Measurements from ENCODE around the gene FBN1.

The FBN1 gene

GRCh38 chr15:48645558-48646330 is at the start of gene FBN1:
Gene FBN1, minus strand, starts transcription at chr15:48645709. Its CDS starts 940 bp downstream, at chr15:48644769.
- no peak for DNase-seq

- DNase-seq: no peak
Measured at GRCh38 chr15:48693484-48693883, 48.0 kb upstream of the FBN1 start.

GRCh38 chr15:48688493-48688892 is 43.0 kb upstream of the FBN1 start:
- no peak for DNase-seq

GRCh38 chr15:48683991-48684765 is 38.7 kb upstream of the FBN1 start:
- no peak for DNase-seq

GRCh38 chr15:48682942-48683651 is 37.6 kb upstream of the FBN1 start:
- DNase-seq: no peak

- DNase-seq: no peak
Measured at GRCh38 chr15:48681353-48681752, 35.8 kb upstream of the FBN1 start.

- DNase-seq: no peak
Measured at GRCh38 chr15:48680841-48681240, 35.3 kb upstream of the FBN1 start.

- DNase-seq: no peak
Measured at GRCh38 chr15:48679952-48680351, 34.4 kb upstream of the FBN1 start.

- no peak for DNase-seq
Measured at GRCh38 chr15:48678851-48679250, 33.3 kb upstream of the FBN1 start.

- DNase-seq: no peak
Measured at GRCh38 chr15:48677821-48678220, 32.3 kb upstream of the FBN1 start.

- no peak for DNase-seq
Measured at GRCh38 chr15:48675436-48675835, 29.9 kb upstream of the FBN1 start.

- no peak for DNase-seq
Measured at GRCh38 chr15:48674876-48675275, 29.4 kb upstream of the FBN1 start.

GRCh38 chr15:48672206-48672605 is 26.7 kb upstream of the FBN1 start:
- DNase-seq: no peak

- DNase-seq: no peak
Measured at GRCh38 chr15:48671103-48672022, 25.9 kb upstream of the FBN1 start.

- no peak for DNase-seq
Measured at GRCh38 chr15:48667701-48668100, 22.2 kb upstream of the FBN1 start.

- no peak for DNase-seq
Measured at GRCh38 chr15:48664436-48664835, 18.9 kb upstream of the FBN1 start.

GRCh38 chr15:48657950-48658591 is 12.6 kb upstream of the FBN1 start:
- no peak for DNase-seq

- no peak for DNase-seq
Measured at GRCh38 chr15:48654801-48655200, 9.3 kb upstream of the FBN1 start.

- DNase-seq: no peak
Measured at GRCh38 chr15:48653913-48654670, 8.6 kb upstream of the FBN1 start.

- DNase-seq: no peak
Measured at GRCh38 chr15:48653216-48653615, 7.7 kb upstream of the FBN1 start.

GRCh38 chr15:48652510-48653076 is 7.1 kb upstream of the FBN1 start:
- DNase-seq: no peak

All from AML-193 (cell line).